GM23338 (cell line): ENCODE data around the gene INTU. TPM values are rescaled to one million over a fixed set of nuclear protein-coding genes. Genes with fewer than 3 reads are reported as not detected.
A peak's percentile ranks its signal among the peaks of the same experiment; 100 is the strongest.
"Not testable (repeated sequence)": the region's sequence is repeated elsewhere in the genome, so short reads cannot be mapped to it uniquely, and the experiment has no call there.

Source experiments
- ATAC-seq: fragments of 200-7000 bp; cut with Tn5 transposase; 3 replicates; pipeline ENCODE4 v1.9.1; 2020
- DNase-seq: peaks from one replicate; pipeline ENCODE4 v3.0.0-alpha.2; 2015; ENCODE audit warnings: low spot score
- H2AFZ ChIP-seq: fragments of 200-600 bp; sonication (generic); 2 replicates; pipeline ENCODE4 v1.8.0; 2016; ENCODE audit warnings: antibody characterized with exemption, mild to moderate bottlenecking, moderate library complexity
- H3F3A ChIP-seq: fragments of 200-600 bp; sonication (generic); replicated peaks from 2 replicates; pipeline ENCODE4 v1.8.0; 2017; ENCODE audit warnings: antibody characterized with exemption, mixed run types, low read depth
- H3K27ac ChIP-seq: fragments of 200-600 bp; sonication (generic); 2 replicates; pipeline ENCODE4 v1.6.1; 2016; ENCODE audit warnings: low read depth
- H3K27me3 ChIP-seq: fragments of 200-600 bp; sonication (generic); 2 replicates; pipeline ENCODE4 v1.8.0; 2016; ENCODE audit warnings: mild to moderate bottlenecking, mixed run types, moderate library complexity; ENCODE audit not compliant: insufficient read depth
- H3K36me3 ChIP-seq: fragments of 200-600 bp; sonication (generic); 2 replicates; pipeline ENCODE4 v1.8.0; 2016; ENCODE audit warnings: mild to moderate bottlenecking; ENCODE audit not compliant: insufficient read depth
- H3K4me1 ChIP-seq: fragments of 200-600 bp; sonication (generic); 2 replicates; pipeline ENCODE4 v1.8.0; 2016; ENCODE audit warnings: mild to moderate bottlenecking, moderate library complexity; ENCODE audit not compliant: insufficient read depth
- H3K4me2 ChIP-seq: fragments of 200-600 bp; sonication (generic); 2 replicates; pipeline ENCODE4 v1.7.1; 2017; ENCODE audit warnings: mixed run types
- H3K4me3 ChIP-seq: fragments of 200-600 bp; sonication (generic); 2 replicates; pipeline ENCODE4 v1.6.1; 2016; ENCODE audit warnings: mixed run types
- H3K79me2 ChIP-seq: fragments of 200-600 bp; sonication (generic); replicated peaks from 2 replicates; pipeline ENCODE4 v1.8.0; 2017; ENCODE audit warnings: mild to moderate bottlenecking; ENCODE audit not compliant: insufficient read depth
- H3K9me2 ChIP-seq: fragments of 200-600 bp; sonication (generic); 2 replicates; pipeline ENCODE4 v1.8.0; 2017; ENCODE audit not compliant: insufficient read depth
- H4K20me1 ChIP-seq: fragments of 200-600 bp; sonication (generic); replicated peaks from 2 replicates; pipeline ENCODE4 v1.8.0; 2017; ENCODE audit warnings: mild to moderate bottlenecking; ENCODE audit not compliant: insufficient read depth
- H3K27ac Mint-ChIP-seq: 2 replicates; pipeline ENCODE4 v1.8.0; 2020; ENCODE audit warnings: inconsistent platforms, mild to moderate bottlenecking, moderate library complexity, mixed read lengths
- H3K27me3 Mint-ChIP-seq: 3 replicates; pipeline ENCODE4 v1.8.0; 2022; ENCODE audit warnings: low read depth, mild to moderate bottlenecking, moderate library complexity, mixed read lengths, inconsistent platforms; ENCODE audit not compliant: insufficient read depth, poor library complexity
- H3K36me3 Mint-ChIP-seq: 3 replicates; pipeline ENCODE4 v1.8.0; 2021; ENCODE audit warnings: low read depth, mild to moderate bottlenecking, inconsistent platforms, moderate library complexity, mixed read lengths
- H3K4me1 Mint-ChIP-seq: 3 replicates; pipeline ENCODE4 v1.8.0; 2020; ENCODE audit warnings: mild to moderate bottlenecking, inconsistent platforms, mixed read lengths
- H3K4me3 Mint-ChIP-seq: 3 replicates; pipeline ENCODE4 v1.8.0; 2021; ENCODE audit warnings: moderate library complexity, mild to moderate bottlenecking, inconsistent platforms, mixed read lengths
- H3K9me3 Mint-ChIP-seq: 3 replicates; pipeline ENCODE4 v1.8.0; 2020; ENCODE audit warnings: moderate library complexity, mild to moderate bottlenecking, inconsistent platforms, mixed read lengths
- CREB1 ChIP-seq: fragments of 250-450 bp; sonication (Bioruptor Pico); IDR thresholded peaks from 2 replicates; pipeline ENCODE4 v1.5.0; 2020; ENCODE audit warnings: low read depth, mild to moderate bottlenecking, moderate library complexity
- EZH2phosphoT487 ChIP-seq: fragments of 200-600 bp; sonication (generic); IDR thresholded peaks from one replicate; pipeline ENCODE4 v1.8.1; 2018; ENCODE audit warnings: antibody characterized with exemption; ENCODE audit not compliant: unreplicated experiment
- JUNB ChIP-seq: IDR thresholded peaks from one replicate; pipeline ENCODE4 v1.6.1; 2016; ENCODE audit warnings: antibody characterized with exemption; ENCODE audit not compliant: unreplicated experiment
- NANOG ChIP-seq: IDR thresholded peaks from 2 replicates; pipeline ENCODE4 v1.6.1; 2016; ENCODE audit warnings: antibody characterized with exemption, borderline replicate concordance
- POLR2AphosphoS5 ChIP-seq: IDR thresholded peaks from 2 replicates; pipeline ENCODE4 v1.6.1; 2016; ENCODE audit warnings: antibody characterized with exemption, low read depth
- ZNF114 ChIP-seq: fragments of 250-450 bp; sonication (Bioruptor Pico); IDR thresholded peaks from 2 replicates; pipeline ENCODE4 v1.5.0; 2020; ENCODE audit warnings: mild to moderate bottlenecking, moderate library complexity
- ZNF331 ChIP-seq: fragments of 250-450 bp; sonication (Bioruptor Pico); IDR thresholded peaks from 2 replicates; pipeline ENCODE4 v1.5.0; 2020; ENCODE audit warnings: low read depth, mild to moderate bottlenecking, moderate library complexity
- polyA plus RNA-seq: library from polyadenylated mRNA; unstranded; fragments of >200 nt; fragmentation: Nextera tagmentation; extraction: Ambion mirVana; gene quantifications from 2 replicates; pipeline ENCODE4 v1.2.1, GENCODE V29; 2016
- total RNA-seq: library from RNA; depleted of rRNA; stranded (reverse); fragments of >200 nt; shearing (Covaris generic); gene quantifications from 2 replicates; pipeline ENCODE4 v1.2.3, GENCODE V29; 2014
- TF ChIP-seq, protein P1 (sequence below): IDR thresholded peaks from 2 replicates; pipeline ENCODE4 v1.6.1; 2016; ENCODE audit warnings: antibody characterized with exemption
- TF ChIP-seq, protein P2 (sequence below): fragments of 250-450 bp; sonication (Bioruptor Pico); IDR thresholded peaks from 2 replicates; pipeline ENCODE4 v1.5.0; 2020; ENCODE audit warnings: mild to moderate bottlenecking, moderate library complexity

Gene INTU
- total and polyA plus RNA-seq, 2 experiments from 2014 or later: 10.3 to 16.6 TPM

DNA sequence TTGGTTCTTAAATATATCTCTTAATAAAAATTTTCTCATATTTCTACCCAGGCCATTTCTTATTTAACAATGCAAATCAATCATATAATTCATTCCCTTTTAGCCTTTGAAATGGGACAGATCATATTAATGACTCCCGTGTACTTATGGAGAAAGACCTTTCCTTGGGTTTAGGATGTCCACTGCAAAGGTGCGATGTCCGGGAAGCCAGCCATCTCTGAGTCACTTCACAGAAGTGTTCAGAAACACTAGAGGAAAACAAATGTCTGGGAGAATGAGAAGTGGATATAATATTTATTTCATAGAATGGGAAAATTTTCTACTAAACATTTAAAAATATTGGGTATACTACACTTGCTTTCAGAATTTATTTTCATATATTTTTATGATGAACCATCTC is 15.3 kb downstream of the INTU start:
- H3K27ac ChIP-seq: no peak overlapping the region
- TF ChIP-seq POLR2AphosphoS5 (no peak), ZNF114 (CRISPR knock-in tag) (no peak), ZNF331 (CRISPR knock-in tag) (no peak), JUNB (no peak), CREB1 (CRISPR knock-in tag) (no peak), NANOG (no peak), EZH2phosphoT487 (no peak)
- TF ChIP-seq, protein P1, sequence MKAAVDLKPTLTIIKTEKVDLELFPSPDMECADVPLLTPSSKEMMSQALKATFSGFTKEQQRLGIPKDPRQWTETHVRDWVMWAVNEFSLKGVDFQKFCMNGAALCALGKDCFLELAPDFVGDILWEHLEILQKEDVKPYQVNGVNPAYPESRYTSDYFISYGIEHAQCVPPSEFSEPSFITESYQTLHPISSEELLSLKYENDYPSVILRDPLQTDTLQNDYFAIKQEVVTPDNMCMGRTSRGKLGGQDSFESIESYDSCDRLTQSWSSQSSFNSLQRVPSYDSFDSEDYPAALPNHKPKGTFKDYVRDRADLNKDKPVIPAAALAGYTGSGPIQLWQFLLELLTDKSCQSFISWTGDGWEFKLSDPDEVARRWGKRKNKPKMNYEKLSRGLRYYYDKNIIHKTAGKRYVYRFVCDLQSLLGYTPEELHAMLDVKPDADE: no peak
- H3K27me3 ChIP-seq: no peaks in the 10 kb centered on the region
- Mint-ChIP-seq H3K4me1 (no peaks in the 10 kb centered on the region), H3K36me3 (peaks cover 46% of the 10 kb centered on the region), H3K4me3 (no peak overlapping the region), H3K27me3 (no peaks in the 10 kb centered on the region), H3K27ac (no peak overlapping the region), H3K9me3 (peaks cover 3% of the 10 kb centered on the region; the same call in 1 of the 3 replicates)
- H3K4me1 ChIP-seq: no peaks in the 10 kb centered on the region
- no peaks in the 10 kb centered on the region for H3F3A ChIP-seq
- no peaks in the 10 kb centered on the region for H4K20me1 ChIP-seq
- H3K79me2 ChIP-seq: peaks cover 4% of the 10 kb centered on the region; the same call in 1 of the 2 replicates
- H2AFZ ChIP-seq: no peak overlapping the region
- DNase-seq (no peak), ATAC-seq (no peak)
- H3K36me3 ChIP-seq: peaks cover 14% of the 10 kb centered on the region; the same call in 1 of the 2 replicates
- no peak overlapping the region for H3K4me2 ChIP-seq
- no peaks in the 10 kb centered on the region for H3K9me2 ChIP-seq
- no peak overlapping the region for H3K4me3 ChIP-seq

DNA sequence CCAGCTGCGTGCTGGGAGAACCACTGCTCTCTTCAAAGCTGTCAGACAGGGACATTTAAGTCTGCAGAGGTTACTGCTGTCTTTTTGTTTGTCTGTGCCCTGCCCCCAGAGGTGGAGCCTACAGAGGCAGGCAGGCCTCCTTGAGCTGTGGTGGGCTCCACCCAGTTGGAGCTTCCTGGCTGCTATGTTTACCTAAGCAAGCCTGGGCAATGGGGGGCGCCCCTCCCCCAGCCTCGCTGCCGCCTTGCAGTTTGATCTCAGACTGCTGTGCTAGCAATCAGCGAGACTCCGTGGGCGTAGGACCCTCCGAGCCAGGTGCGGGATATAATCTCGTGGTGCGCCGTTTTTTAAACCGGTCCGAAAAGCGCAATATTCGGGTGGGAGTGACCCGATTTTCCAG is 22.8 kb downstream of the INTU start:
- not testable (repeated sequence) for ATAC-seq, H3K36me3 ChIP-seq, H4K20me1 ChIP-seq, H3K27ac ChIP-seq, DNase-seq, H2AFZ ChIP-seq, H3K27me3 Mint-ChIP-seq, H3F3A ChIP-seq, H3K9me3 Mint-ChIP-seq, H3K9me2 ChIP-seq, H3K27me3 ChIP-seq, H3K4me1 ChIP-seq
- Mint-ChIP-seq H3K4me3 (peak overlapping the region; percentile 78), H3K4me1 (peaks cover 11% of the 10 kb centered on the region), H3K36me3 (peaks cover 23% of the 10 kb centered on the region), H3K27ac (peak overlapping the region; percentile 98)
- H3K4me3 ChIP-seq: peak overlapping the region; percentile 52
- peak overlapping the region; percentile 65; the same call in 1 of the 2 replicates for H3K4me2 ChIP-seq
- H3K79me2 ChIP-seq: peaks cover 10% of the 10 kb centered on the region

DNA sequence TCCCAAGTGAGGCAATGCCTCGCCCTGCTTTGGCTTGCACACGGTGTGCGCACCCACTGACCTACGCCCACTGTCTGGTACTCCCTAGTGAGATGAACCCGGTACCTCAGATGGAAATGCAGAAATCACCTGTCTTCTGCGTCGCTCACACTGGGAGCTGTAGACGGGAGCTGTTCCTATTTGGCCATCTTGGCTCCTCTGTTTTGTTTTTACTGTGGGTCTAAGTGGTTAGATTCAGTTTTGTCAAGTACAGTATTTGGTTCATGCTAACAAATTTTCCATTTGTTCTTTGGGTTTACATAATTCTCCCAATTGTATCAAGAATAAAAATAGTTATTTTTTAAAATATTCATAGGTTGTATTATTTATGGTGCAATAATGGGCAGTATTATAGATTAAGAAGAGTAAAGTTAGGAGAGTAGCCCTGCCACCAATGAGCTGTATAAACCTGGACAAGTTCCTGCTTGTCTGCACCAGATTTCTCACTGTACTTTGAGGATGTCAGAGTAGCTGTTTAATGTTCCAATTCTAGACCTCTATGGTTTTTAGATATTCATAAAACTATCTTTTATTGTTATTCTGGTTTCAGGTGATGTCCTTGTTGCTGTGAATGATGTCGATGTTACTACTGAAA is 23.4 kb downstream of the INTU start:
- Histone ChIP-seq H3F3A (no peaks in the 10 kb centered on the region), H3K36me3 (peaks cover 5% of the 10 kb centered on the region; the same call in 1 of the 2 replicates), H3K27me3 (no peaks in the 10 kb centered on the region), H3K27ac (no peak overlapping the region), H3K4me3 (peak overlapping the region; percentile 52), H3K9me2 (no peaks in the 10 kb centered on the region), H3K4me2 (peak overlapping the region; percentile 65), H3K79me2 (peaks cover 10% of the 10 kb centered on the region), H3K4me1 (no peaks in the 10 kb centered on the region), H4K20me1 (no peaks in the 10 kb centered on the region), H2AFZ (no peak overlapping the region)
- no peak for ATAC-seq
- Mint-ChIP-seq H3K27me3 (peaks cover 1% of the 10 kb centered on the region), H3K4me1 (peaks cover 11% of the 10 kb centered on the region), H3K36me3 (peaks cover 20% of the 10 kb centered on the region), H3K27ac (peak overlapping the region; percentile 98), H3K9me3 (peaks cover 9% of the 10 kb centered on the region; the same call in 2 of the 3 replicates), H3K4me3 (peak overlapping the region; percentile 78)
- no peak for DNase-seq
- TF ChIP-seq, protein P2, sequence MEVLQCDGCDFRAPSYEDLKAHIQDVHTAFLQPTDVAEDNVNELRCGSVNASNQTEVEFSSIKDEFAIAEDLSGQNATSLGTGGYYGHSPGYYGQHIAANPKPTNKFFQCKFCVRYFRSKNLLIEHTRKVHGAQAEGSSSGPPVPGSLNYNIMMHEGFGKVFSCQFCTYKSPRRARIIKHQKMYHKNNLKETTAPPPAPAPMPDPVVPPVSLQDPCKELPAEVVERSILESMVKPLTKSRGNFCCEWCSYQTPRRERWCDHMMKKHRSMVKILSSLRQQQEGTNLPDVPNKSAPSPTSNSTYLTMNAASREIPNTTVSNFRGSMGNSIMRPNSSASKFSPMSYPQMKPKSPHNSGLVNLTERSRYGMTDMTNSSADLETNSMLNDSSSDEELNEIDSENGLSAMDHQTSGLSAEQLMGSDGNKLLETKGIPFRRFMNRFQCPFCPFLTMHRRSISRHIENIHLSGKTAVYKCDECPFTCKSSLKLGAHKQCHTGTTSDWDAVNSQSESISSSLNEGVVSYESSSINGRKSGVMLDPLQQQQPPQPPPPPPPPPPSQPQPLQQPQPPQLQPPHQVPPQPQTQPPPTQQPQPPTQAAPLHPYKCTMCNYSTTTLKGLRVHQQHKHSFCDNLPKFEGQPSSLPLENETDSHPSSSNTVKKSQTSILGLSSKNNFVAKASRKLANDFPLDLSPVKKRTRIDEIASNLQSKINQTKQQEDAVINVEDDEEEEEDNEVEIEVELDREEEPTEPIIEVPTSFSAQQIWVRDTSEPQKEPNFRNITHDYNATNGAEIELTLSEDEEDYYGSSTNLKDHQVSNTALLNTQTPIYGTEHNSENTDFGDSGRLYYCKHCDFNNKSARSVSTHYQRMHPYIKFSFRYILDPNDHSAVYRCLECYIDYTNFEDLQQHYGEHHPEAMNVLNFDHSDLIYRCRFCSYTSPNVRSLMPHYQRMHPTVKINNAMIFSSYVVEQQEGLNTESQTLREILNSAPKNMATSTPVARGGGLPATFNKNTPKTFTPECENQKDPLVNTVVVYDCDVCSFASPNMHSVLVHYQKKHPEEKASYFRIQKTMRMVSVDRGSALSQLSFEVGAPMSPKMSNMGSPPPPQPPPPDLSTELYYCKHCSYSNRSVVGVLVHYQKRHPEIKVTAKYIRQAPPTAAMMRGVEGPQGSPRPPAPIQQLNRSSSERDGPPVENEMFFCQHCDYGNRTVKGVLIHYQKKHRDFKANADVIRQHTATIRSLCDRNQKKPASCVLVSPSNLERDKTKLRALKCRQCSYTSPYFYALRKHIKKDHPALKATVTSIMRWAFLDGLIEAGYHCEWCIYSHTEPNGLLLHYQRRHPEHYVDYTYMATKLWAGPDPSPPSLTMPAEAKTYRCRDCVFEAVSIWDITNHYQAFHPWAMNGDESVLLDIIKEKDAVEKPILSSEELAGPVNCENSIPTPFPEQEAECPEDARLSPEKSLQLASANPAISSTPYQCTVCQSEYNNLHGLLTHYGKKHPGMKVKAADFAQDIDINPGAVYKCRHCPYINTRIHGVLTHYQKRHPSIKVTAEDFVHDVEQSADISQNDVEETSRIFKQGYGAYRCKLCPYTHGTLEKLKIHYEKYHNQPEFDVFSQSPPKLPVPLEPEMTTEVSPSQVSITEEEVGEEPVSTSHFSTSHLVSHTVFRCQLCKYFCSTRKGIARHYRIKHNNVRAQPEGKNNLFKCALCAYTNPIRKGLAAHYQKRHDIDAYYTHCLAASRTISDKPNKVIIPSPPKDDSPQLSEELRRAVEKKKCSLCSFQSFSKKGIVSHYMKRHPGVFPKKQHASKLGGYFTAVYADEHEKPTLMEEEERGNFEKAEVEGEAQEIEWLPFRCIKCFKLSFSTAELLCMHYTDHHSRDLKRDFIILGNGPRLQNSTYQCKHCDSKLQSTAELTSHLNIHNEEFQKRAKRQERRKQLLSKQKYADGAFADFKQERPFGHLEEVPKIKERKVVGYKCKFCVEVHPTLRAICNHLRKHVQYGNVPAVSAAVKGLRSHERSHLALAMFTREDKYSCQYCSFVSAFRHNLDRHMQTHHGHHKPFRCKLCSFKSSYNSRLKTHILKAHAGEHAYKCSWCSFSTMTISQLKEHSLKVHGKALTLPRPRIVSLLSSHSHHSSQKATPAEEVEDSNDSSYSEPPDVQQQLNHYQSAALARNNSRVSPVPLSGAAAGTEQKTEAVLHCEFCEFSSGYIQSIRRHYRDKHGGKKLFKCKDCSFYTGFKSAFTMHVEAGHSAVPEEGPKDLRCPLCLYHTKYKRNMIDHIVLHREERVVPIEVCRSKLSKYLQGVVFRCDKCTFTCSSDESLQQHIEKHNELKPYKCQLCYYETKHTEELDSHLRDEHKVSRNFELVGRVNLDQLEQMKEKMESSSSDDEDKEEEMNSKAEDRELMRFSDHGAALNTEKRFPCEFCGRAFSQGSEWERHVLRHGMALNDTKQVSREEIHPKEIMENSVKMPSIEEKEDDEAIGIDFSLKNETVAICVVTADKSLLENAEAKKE (CRISPR knock-in tag): no peak
- TF ChIP-seq EZH2phosphoT487: no peak
